Anterior cingulate cortex (tissue), 58 donors: ENCODE measurements around the gene VEGFA.

Source experiments
- DNase-seq, 58 donors: peaks; one replicate each; lab custom pipeline; 2025; lab: John Stamatoyannopoulos, UW

Gene VEGFA

GRCh38 chr6:43781941-43782704 is 12.1 kb downstream of the VEGFA start:
- no peak for DNase-seq

- no peak for DNase-seq
These were observed 12.9 kb downstream of the VEGFA start for GRCh38 chr6:43782764-43783513.

- DNase-seq: no peak
These were observed 14.2 kb downstream of the VEGFA start for GRCh38 chr6:43784049-43784855.

GRCh38 chr6:43785220-43785752 is 15.3 kb downstream of the VEGFA start:
- DNase-seq: no peak

- DNase-seq: no peak
These were observed 15.9 kb downstream of the VEGFA start for GRCh38 chr6:43785904-43786303.

- no peak for DNase-seq
These were observed 16.8 kb downstream of the VEGFA start for GRCh38 chr6:43786664-43787329.

GRCh38 chr6:43788301-43788700 is 18.3 kb downstream of the VEGFA start:
- no peak for DNase-seq

GRCh38 chr6:43789447-43789846 is 19.4 kb downstream of the VEGFA start:
- DNase-seq: no peak

GRCh38 chr6:43790031-43790430 is 20.0 kb downstream of the VEGFA start:
- no peak for DNase-seq

GRCh38 chr6:43791745-43792422 is 21.9 kb downstream of the VEGFA start:
- no peak for DNase-seq

- DNase-seq: no peak
These were observed 23.3 kb downstream of the VEGFA start for GRCh38 chr6:43793154-43793874.

GRCh38 chr6:43793875-43794242 is 23.8 kb downstream of the VEGFA start:
- no peak for DNase-seq

- no peak for DNase-seq
These were observed 25.4 kb downstream of the VEGFA start for GRCh38 chr6:43795421-43795820.

GRCh38 chr6:43796168-43796567 is 26.2 kb downstream of the VEGFA start:
- no peak for DNase-seq

- DNase-seq: no peak
These were observed 27.2 kb downstream of the VEGFA start for GRCh38 chr6:43796903-43797890.

GRCh38 chr6:43797919-43798318 is 27.9 kb downstream of the VEGFA start:
- no peak for DNase-seq

GRCh38 chr6:43798688-43799444 is 28.9 kb downstream of the VEGFA start:
- DNase-seq: no peak
